Panc1 (cell line): Measurements from ENCODE around the gene TGM3. TPM values are rescaled to one million over a fixed set of nuclear protein-coding genes. Genes with fewer than 3 reads are reported as not detected.

Experiments used
- ATAC-seq: fragments of 200-7000 bp; cut with Tn5 transposase; 2 replicates; pipeline ENCODE4 v1.9.1; 2020; ENCODE audit warnings: mild to moderate bottlenecking, moderate library complexity
- BruUV-seq: library from RNA; stranded (reverse); fragments of 400-500 nt; replicated peaks from 2 replicates; lab custom pipeline; 2021; lab: Mats Ljungman, UMichigan
- CTCF ChIA-PET: fragments of 300-600 bp; sonication (Branson Sonifier 250); formaldehyde crosslinking; loops from one replicate; lab custom pipeline; 2022; ENCODE audit warnings: antibody characterized with exemption; lab: Charles Lee
- POLR2A ChIA-PET: fragments of 300-600 bp; sonication (Branson Sonifier 250); formaldehyde crosslinking; loops from one replicate; lab custom pipeline; 2022; ENCODE audit warnings: antibody characterized with exemption; lab: Charles Lee
- DNase-seq: peaks from one replicate; pipeline ENCODE4 v3.0.0-alpha.2; 2010; ENCODE audit warnings: low read depth, low spot score
- H3K27ac ChIP-seq: 2 replicates; pipeline ENCODE4 v1.5.1; 2011; ENCODE audit warnings: mild to moderate bottlenecking, low read length, inconsistent platforms
- H3K27me3 ChIP-seq: fragments of 200-500 bp; sonication (Bioruptor generic); 2 replicates; pipeline ENCODE4 v1.6.0; 2014; ENCODE audit warnings: low read length, inconsistent platforms; ENCODE audit not compliant: control insufficient read depth, insufficient read depth
- H3K36me3 ChIP-seq: fragments of 200-500 bp; sonication (Bioruptor generic); 2 replicates; pipeline ENCODE4 v1.5.1; 2014; ENCODE audit warnings: inconsistent platforms, mild to moderate bottlenecking, low read length, moderate library complexity; ENCODE audit not compliant: control insufficient read depth, insufficient read depth
- H3K4me1 ChIP-seq: 2 replicates; pipeline ENCODE4 v1.5.1; 2011; ENCODE audit warnings: inconsistent platforms, mild to moderate bottlenecking, low read length, moderate library complexity; ENCODE audit not compliant: control insufficient read depth, insufficient read depth
- H3K4me3 ChIP-seq, 2 experiments: 2 replicates each; pipeline ENCODE4 v1.5.1; 2011 to 2012; ENCODE audit warnings: low read depth in 2 of 2, low read length in 2 of 2, mild to moderate bottlenecking in 2 of 2, inconsistent platforms in 1 of 2, moderate library complexity in 1 of 2
- H3K9me3 ChIP-seq: fragments of 200-500 bp; sonication (Bioruptor generic); 2 replicates; pipeline ENCODE4 v1.5.1; 2014; ENCODE audit warnings: low read depth, mild to moderate bottlenecking, inconsistent platforms, low read length, moderate library complexity; ENCODE audit not compliant: control insufficient read depth, insufficient read depth
- CTCF ChIP-seq: fragments of 450-650 bp; IDR thresholded peaks from 2 replicates; pipeline ENCODE4 v1.5.1; 2017; ENCODE audit warnings: mild to moderate bottlenecking
- POLR2AphosphoS5 ChIP-seq: IDR thresholded peaks from 2 replicates; pipeline ENCODE4 v1.6.1; 2012; ENCODE audit warnings: mild to moderate bottlenecking, low read depth, low read length, moderate library complexity
- REST ChIP-seq, 2 experiments: IDR thresholded peaks; 2 replicates each; pipeline ENCODE4 v1.6.1; 2011 to 2012; ENCODE audit warnings: low read depth in 2 of 2, control low read depth in 1 of 2, low read length in 1 of 2, mild to moderate bottlenecking in 1 of 2, moderate library complexity in 1 of 2; ENCODE audit not compliant: insufficient read depth in 1 of 2
- SIN3A ChIP-seq: IDR thresholded peaks from 2 replicates; pipeline ENCODE4 v1.6.1; 2012; ENCODE audit warnings: low read depth, mild to moderate bottlenecking, low read length, moderate library complexity, borderline replicate concordance; ENCODE audit not compliant: insufficient read depth
- TCF7L2 ChIP-seq: IDR thresholded peaks from 2 replicates; pipeline ENCODE4 v1.6.1; 2011; ENCODE audit warnings: mild to moderate bottlenecking, low read depth, low read length, inconsistent platforms
- in situ Hi-C: cut with HindIII; loops from 2 replicates; pipeline ENCODE4 v1.10.0; 2016; ENCODE audit warnings: low sequenced_read_pairs, low pct_unique_long_range_greater_than_20kb
- intact Hi-C: fragments of 100-400 bp; cut with micrococcal nuclease; formaldehyde crosslinking; loops from one replicate; pipeline ENCODE4 v1.10.0; 2022; ENCODE audit not compliant: unreplicated experiment
- total RNA-seq: library from RNA; stranded (reverse); gene quantifications from one replicate; pipeline ENCODE4 v1.2.1, GENCODE V29; 2021; ENCODE audit not compliant: unreplicated experiment

Gene TGM3
- total RNA-seq, 1 experiment from 2014 or later = not detected

GRCh38 chr20:2336471-2336870 lies 40.7 kb downstream of the TGM3 start:
- ChIA-PET POLR2A (no interaction called here), CTCF (no interaction called here)
- ATAC-seq (no peak), DNase-seq (no peak)
- Histone ChIP-seq H3K27me3 (peaks cover 2% of the 10 kb centered on the region; the same call in 1 of the 2 replicates), H3K36me3 (no peaks in the 10 kb centered on the region), H3K4me1 (no peaks in the 10 kb centered on the region), H3K9me3 (no peaks in the 10 kb centered on the region), H3K4me3 (no peak overlapping the region), H3K27ac (no peak overlapping the region)
- no peak for TF ChIP-seq TCF7L2
- no peak for TF ChIP-seq SIN3A
- no peak for TF ChIP-seq POLR2AphosphoS5
- TF ChIP-seq CTCF = no peak
- TF ChIP-seq REST (IDR thresholded peaks at IDR 0.05; ENCODE audit: insufficient read depth in 1 of 2, low read depth in 2 of 2, low read length in 1 of 2) = no peak
- intact Hi-C loops (no loop called here), in situ Hi-C loops (no loop called here)
- no TSS peak for BruUV-seq

- no peak overlapping the region for H3K4me3 ChIP-seq
- H3K27me3 ChIP-seq = peaks cover 2% of the 10 kb centered on the region; the same call in 1 of the 2 replicates
- BruUV-seq = no TSS peak
- no peaks in the 10 kb centered on the region for H3K4me1 ChIP-seq
- no peaks in the 10 kb centered on the region for H3K36me3 ChIP-seq
- in situ Hi-C loops (no loop called here), intact Hi-C loops (no loop called here)
- ChIA-PET POLR2A (interaction anchor here (0.5 kb wide), 1 partner anchor 73 kb away, joined by 6 read pairs; no protein-coding TSS in a partner anchor), CTCF (no interaction called here)
- no peaks in the 10 kb centered on the region for H3K9me3 ChIP-seq
- H3K27ac ChIP-seq = no peak overlapping the region
- DNase-seq = no peak
- TF ChIP-seq POLR2AphosphoS5 = no peak
- no peak for TF ChIP-seq TCF7L2
- TF ChIP-seq SIN3A = no peak
- TF ChIP-seq REST (IDR thresholded peaks at IDR 0.05; ENCODE audit: insufficient read depth in 1 of 2, low read depth in 2 of 2, low read length in 1 of 2) = no peak
- no peak for TF ChIP-seq CTCF
- no peak for ATAC-seq
These were observed 41.3 kb downstream of the TGM3 start for GRCh38 chr20:2337142-2337541.
